Endometrial microvascular endothelial cells (primary cell): ENCODE data around the gene ZNF865. TPM values are rescaled to one million over a fixed set of nuclear protein-coding genes. Genes with fewer than 3 reads are reported as not detected.

ENCODE experiments used
- in situ Hi-C: cut with HindIII; loops from 2 replicates; pipeline ENCODE4 v1.10.0; 2017; ENCODE audit warnings: low sequenced_read_pairs, low pct_unique_long_range_greater_than_20kb; ENCODE audit errors: inconsistent ontology term
- total RNA-seq: library from RNA; depleted of rRNA; stranded (reverse); fragments of >200 nt; gene quantifications from one replicate; pipeline ENCODE4 v1.2.3, GENCODE V29; 2015; ENCODE audit errors: inconsistent ontology term

The ZNF865 gene
- total RNA-seq, 1 donor from 2014 or later: 3.3 TPM

GRCh38 chr19:55602104-55603001 is 3.1 kb upstream of the ZNF865 start:
- in situ Hi-C loops: no loop called here

DNA sequence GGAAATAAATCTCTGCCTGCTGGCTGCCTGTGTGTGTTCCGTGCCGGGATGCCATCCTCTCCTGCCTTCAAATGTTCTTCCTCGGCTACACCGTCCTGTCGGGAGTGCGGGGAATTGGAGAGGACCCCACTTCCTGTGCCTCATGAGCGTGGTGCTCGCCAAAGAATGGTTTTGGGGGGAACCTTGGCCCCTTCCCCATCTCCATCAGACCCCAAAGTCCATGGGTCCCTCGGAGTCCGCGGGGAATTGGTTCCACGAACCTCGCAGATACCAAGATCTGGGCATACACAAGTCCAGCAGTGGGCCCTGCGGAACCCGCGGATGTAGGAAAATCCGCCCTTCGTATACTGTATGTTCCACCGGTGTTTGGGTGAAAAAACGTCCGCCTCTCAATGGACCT is 2.3 kb upstream of the ZNF865 start:
- in situ Hi-C loops: no loop called here

- in situ Hi-C loops: no loop called here
These were observed 1.7 kb upstream of the ZNF865 start for GRCh38 chr19:55603581-55604292.

GRCh38 chr19:55605207-55605636 is 225 bp upstream of the ZNF865 start:
- in situ Hi-C loops: no loop called here

DNA sequence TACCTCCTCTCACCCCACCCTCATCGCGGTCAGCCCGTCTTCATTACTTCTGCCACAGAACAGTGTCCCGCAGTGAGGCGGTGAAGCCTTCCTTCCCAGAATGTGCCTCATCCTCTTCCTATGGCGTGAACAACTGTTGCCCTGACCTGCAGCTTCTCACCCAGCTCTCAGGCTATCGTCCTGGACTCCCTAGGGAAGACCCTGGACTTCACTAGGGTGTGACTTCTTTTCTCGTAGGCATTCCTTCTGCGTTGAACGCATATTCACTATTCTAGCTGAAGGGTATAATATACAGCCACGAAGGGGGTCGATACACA is 982 bp downstream of the ZNF865 start:
- in situ Hi-C loops: no loop called here

GRCh38 chr19:55606817-55607216 is 1.4 kb downstream of the ZNF865 start:
- in situ Hi-C loops: no loop called here

DNA sequence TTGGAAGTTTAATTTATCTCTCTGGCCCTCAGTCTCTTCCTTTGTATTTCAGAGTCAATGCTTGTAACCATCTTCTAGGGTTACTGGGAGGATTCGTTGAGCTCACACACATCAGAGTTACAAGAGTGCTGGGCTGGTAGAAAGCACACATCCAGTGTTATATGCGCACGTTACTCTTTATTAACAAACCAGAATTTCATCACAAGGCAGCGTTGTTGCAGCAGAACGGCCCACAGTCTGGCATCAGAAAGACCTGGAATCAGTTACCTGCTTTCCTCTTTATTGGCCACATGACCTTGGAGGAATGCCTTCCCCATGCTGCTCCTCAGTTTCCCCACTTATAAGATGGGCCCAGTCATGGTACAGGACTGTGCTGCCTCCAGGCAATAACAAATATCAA is 3.9 kb downstream of the ZNF865 start:
- in situ Hi-C loops: no loop called here

- in situ Hi-C loops: no loop called here
These were observed 6.0 kb downstream of the ZNF865 start for GRCh38 chr19:55611300-55611982.

GRCh38 chr19:55611983-55612645 is 6.7 kb downstream of the ZNF865 start:
- in situ Hi-C loops: no loop called here

DNA sequence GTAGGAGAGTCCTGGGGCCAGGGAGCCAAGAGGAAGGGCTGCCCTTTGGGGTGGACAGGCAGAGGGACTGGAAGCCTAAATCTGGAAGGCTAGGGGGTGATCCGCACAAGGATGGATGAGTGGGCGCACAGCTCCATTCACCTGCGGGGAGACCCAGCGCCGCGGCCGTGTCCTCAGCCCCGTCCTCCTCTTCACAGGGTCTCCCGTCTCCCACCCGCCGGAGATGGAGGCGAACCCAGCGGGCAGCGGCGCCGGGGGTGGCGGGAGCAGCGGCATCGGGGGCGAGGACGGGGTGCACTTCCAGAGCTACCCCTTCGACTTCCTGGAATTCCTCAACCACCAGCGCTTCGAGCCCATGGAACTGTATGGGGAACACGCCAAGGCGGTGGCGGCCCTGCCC is 7.9 kb downstream of the ZNF865 start:
- in situ Hi-C loops: no loop called here

DNA sequence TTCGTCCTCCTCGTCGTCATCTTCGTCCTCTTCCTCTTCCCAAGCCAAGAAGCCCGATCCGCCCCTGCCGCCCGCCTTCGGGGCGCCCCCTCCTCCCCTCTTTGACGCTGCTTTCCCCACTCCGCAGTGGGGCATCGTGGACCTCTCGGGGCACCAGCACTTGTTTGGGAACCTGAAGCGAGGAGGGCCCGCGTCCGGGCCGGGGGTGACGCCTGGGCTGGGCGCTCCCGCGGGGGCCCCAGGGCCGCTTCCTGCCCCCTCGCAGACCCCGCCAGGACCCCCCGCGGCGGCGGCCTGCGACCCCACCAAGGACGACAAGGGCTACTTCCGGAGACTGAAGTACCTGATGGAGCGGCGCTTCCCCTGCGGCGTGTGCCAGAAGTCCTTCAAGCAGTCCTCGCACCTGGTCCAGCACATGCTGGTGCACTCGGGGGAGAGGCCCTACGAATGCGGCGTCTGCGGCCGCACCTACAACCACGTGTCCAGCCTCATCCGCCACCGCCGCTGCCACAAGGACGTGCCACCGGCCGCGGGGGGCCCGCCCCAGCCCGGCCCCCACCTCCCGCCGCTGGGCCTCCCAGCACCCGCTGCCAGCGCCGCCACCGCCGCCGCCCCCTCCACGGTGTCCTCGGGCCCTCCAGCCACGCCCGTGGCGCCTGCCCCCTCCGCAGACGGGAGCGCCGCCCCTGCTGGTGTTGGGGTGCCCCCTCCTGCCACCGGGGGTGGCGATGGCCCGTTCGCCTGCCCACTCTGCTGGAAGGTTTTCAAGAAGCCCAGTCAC is 8.7 kb downstream of the ZNF865 start:
- in situ Hi-C loops: no loop called here

- in situ Hi-C loops: no loop called here
These were observed 9.5 kb downstream of the ZNF865 start for GRCh38 chr19:55614711-55615542.

GRCh38 chr19:55615543-55616394 is 10.3 kb downstream of the ZNF865 start:
- in situ Hi-C loops: no loop called here

GRCh38 chr19:55616395-55616875 is 11.0 kb downstream of the ZNF865 start:
- in situ Hi-C loops: no loop called here

- in situ Hi-C loops: no loop called here
These were observed 12.0 kb downstream of the ZNF865 start for GRCh38 chr19:55617426-55617825.

DNA sequence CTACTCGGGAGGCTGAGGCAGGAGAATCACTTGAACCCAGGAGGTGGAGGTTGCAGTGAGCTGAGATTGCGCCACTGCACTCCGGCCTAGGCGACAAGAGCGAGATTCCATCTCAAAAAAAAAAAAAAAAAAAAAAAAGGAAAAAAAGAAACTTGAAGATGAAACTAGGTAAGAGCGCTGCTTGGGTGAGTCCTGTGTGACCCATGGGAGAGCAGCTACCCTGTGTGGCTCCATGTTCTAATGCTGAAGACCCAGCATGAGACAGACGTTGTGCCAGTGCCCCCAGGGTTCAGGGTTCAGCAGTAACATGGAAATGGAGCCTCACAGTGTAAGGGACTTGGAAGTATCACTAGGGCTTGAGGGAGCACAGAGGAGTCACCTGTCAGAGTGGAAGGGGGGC is 13.0 kb downstream of the ZNF865 start:
- in situ Hi-C loops: no loop called here

DNA sequence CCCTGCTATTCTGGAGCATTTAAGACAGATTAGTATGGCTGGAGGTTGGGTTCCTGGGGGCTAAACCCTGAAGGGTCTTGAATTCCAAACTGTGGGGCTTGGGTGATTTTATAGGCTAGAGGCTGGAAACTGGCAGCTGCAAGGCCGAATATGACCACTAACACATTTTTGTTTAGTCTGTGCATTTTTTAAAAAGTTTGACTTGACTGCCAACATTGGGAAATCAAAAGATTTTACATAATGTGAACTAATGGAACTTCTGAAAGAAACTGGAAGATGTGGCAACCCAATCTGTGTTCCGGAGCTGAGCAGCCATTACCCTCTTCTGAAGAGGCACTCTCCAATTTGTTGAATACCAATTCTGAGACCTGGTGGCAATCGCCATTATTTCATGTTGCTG is 13.8 kb downstream of the ZNF865 start:
- in situ Hi-C loops: no loop called here
